ENCODE data around the gene NTF4. TPM values are rescaled to one million over a fixed set of nuclear protein-coding genes. Genes with fewer than 3 reads are reported as not detected.
A peak's percentile ranks its signal among the peaks of the same experiment; 100 is the strongest.

NTF4 gene
- polyA plus RNA-seq, 1 of the 3 experiments (the other 2 are of a cell fraction) = 0.66 TPM

DNA sequence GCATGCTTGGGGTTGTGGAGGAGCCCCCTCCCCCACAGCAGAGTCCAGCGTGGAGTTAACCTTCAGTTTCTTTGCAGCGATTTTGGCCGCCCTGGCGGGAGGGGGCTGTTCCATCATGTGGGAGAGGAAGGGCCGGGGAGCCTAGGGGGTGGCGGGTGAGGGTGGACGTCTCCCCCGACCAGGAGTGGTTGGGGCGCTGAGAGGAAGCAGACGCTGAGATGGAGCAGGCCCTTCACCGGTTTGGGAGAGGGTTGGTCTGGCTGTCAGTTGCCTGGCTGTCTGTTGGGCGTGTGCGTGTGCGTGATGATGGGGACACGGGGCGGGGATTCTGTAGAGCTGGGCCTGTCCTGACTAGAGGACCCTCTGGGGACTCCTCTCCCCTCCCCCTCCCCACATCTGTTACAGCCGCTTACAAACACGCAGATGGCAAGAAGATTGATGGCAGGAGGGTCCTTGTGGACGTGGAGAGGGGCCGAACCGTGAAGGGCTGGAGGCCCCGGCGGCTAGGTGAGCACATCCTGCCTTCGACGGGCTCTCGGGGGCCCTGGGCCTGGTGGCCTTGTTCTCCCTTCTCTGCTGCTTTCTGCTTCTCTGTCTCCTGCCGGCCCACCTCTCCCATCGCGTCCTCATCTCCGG lies 39.7 kb upstream of the NTF4 start:
- Histone ChIP-seq H3K4me2 (no peak overlapping the region), H3K27me3 (ENCODE audit: insufficient read depth) (no peaks in the 10 kb centered on the region), H2AFZ (ENCODE audit: low read depth) (no peak overlapping the region), H4K20me1 (ENCODE audit: insufficient read depth) (peaks cover 55% of the 10 kb centered on the region), H3F3A (replicated peaks; ENCODE audit: insufficient read depth) (peaks cover 56% of the 10 kb centered on the region), H3K4me1 (ENCODE audit: control insufficient read depth in 1 of 2, insufficient read depth in 2 of 2, low read depth in 1 of 2, low read length in 1 of 2) (peaks cover 0 to 3% of the 10 kb centered on the region in 2 experiments; a peak in 1 of 4 replicates), H3K9ac (no peak overlapping the region), H3K9me3 (no peaks in the 10 kb centered on the region), H3K4me3 (ENCODE audit: low read depth in 2 of 2, low read length in 1 of 2) (no peak overlapping the region), H3K9me2 (no peaks in the 10 kb centered on the region), H3K36me3 (replicated peaks in 1 of 2; ENCODE audit: control insufficient read depth in 1 of 2, insufficient read depth in 2 of 2, low read length in 1 of 2) (peaks cover 43 to 81% of the 10 kb centered on the region in 2 experiments), H3K27ac (ENCODE audit: low read depth in 2 of 2, low read length in 1 of 2) (no peak overlapping the region), H3K79me2 (ENCODE audit: insufficient read depth) (peaks cover 37% of the 10 kb centered on the region)
- POLR2A ChIA-PET = no interaction called here
- CTCF ChIA-PET = interaction anchor here (0.9 to 2.9 kb wide), 7 partner anchors 16 to 121 kb away, joined by 3 to 19 read pairs (median 10); partner anchors contain the start of gene PPFIA3
- TF ChIP-seq JUND (IDR thresholded peaks at IDR 0.05) (no peak), POLR2AphosphoS5 (IDR thresholded peaks at IDR 0.05; ENCODE audit: low read depth, low read length) (peak; percentile 36; the same call in 1 of the 2 replicates)
- 90% methylated on average over 30 of the region's 30 CpGs for WGBS (ENCODE audit: low lambda C conversion rate)
- no peak for DNase-seq

DNA sequence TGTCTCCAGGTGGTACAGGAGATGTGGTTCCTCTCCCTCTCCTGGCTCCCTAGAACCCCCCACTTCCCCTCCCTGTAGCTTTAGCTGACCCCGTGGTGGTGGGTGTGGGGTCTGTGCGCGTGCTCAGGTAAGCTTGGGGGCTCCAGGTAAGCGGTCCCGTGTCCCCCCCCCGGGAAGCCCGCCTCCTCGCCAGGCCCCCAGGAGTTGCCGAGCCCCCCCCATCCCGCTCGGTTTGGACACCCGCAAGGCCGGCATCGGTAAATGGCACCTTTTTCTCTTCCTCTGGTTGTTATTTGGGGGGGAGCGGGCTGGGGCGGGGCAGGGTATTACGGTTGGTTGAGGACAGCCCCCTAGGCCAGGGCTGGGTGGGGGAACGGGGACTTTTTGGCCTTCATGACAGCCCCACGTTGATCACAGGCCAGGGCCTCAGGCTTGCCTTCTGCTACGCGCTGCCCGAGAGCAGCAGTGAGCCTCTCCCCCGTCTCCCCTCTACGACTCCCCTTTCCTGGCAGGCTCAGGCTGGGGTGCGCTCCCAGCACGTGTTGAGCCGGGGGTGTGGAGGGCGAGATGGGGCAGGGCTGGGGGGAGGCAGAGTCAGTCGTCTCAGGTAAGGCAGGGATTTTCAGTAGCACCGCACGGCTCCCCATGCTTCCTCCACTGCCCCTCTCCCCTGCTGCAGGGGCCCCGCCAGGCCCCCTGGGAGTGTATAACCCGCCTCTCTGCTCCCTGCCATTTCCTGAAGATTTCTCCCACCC lies 38.9 kb upstream of the NTF4 start:
- peaks cover 53% of the 10 kb centered on the region for H3F3A ChIP-seq (replicated peaks; ENCODE audit: insufficient read depth)
- no peak overlapping the region for H3K4me2 ChIP-seq
- no peak overlapping the region for H3K27ac ChIP-seq (ENCODE audit: low read depth in 2 of 2, low read length in 1 of 2)
- peaks cover 0 to 3% of the 10 kb centered on the region in 2 experiments; a peak in 1 of 4 replicates for H3K4me1 ChIP-seq (ENCODE audit: control insufficient read depth in 1 of 2, insufficient read depth in 2 of 2, low read depth in 1 of 2, low read length in 1 of 2)
- ChIA-PET POLR2A (no interaction called here), CTCF (interaction anchor here (1.2 to 1.3 kb wide), 2 partner anchors 16 to 95 kb away, joined by 4 read pairs; no protein-coding TSS in a partner anchor)
- H2AFZ ChIP-seq (ENCODE audit: low read depth) = no peak overlapping the region
- peaks cover 46% of the 10 kb centered on the region for H3K79me2 ChIP-seq (ENCODE audit: insufficient read depth)
- H3K9me2 ChIP-seq = no peaks in the 10 kb centered on the region
- no peak for TF ChIP-seq EP300 (IDR thresholded peaks at IDR 0.05; ENCODE audit: borderline replicate concordance in 1 of 2, low read depth in 1 of 2, low read length in 1 of 2)
- H4K20me1 ChIP-seq (ENCODE audit: insufficient read depth) = peaks cover 55% of the 10 kb centered on the region
- no peak overlapping the region for H3K9ac ChIP-seq
- 94% methylated on average over 22 of the region's 33 CpGs for WGBS (ENCODE audit: low lambda C conversion rate)
- H3K9me3 ChIP-seq = no peaks in the 10 kb centered on the region
- H3K27me3 ChIP-seq (ENCODE audit: insufficient read depth) = no peaks in the 10 kb centered on the region
- no peak overlapping the region for H3K4me3 ChIP-seq (ENCODE audit: low read depth in 2 of 2, low read length in 1 of 2)
- H3K36me3 ChIP-seq (replicated peaks in 1 of 2; ENCODE audit: control insufficient read depth in 1 of 2, insufficient read depth in 2 of 2, low read length in 1 of 2) = peaks cover 47 to 81% of the 10 kb centered on the region in 2 experiments
- no peak for DNase-seq

DNA sequence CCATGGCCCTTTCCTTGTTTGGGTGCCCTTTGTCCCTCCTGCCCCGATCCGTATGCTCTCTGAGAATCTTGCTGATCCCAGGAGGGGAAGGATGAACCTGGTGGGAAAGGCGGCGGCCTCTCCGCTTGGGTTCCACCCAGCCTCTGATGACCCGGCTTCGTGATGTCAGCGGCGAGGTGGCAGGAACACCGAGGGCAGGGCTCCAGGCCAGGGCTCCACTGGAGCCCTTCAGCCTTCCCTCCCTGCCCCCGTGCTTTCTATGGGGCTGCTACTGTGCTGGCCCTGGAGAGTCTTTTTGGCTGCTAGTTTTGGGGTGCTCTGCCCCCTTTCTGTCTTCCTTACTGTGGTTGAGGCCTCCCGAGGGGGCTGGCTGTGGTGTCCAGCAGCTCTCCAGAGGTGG lies 37.7 kb upstream of the NTF4 start:
- POLR2A ChIA-PET = no interaction called here
- no peak for DNase-seq

More for the DNA sequence above, 37.7 kb upstream of the NTF4 start:
- Histone ChIP-seq H3K36me3 (replicated peaks in 1 of 2; ENCODE audit: control insufficient read depth in 1 of 2, insufficient read depth in 2 of 2, low read length in 1 of 2) (peaks cover 51 to 79% of the 10 kb centered on the region in 2 experiments), H3K4me1 (ENCODE audit: control insufficient read depth in 1 of 2, insufficient read depth in 2 of 2, low read depth in 1 of 2, low read length in 1 of 2) (peaks cover 0 to 3% of the 10 kb centered on the region in 2 experiments; a peak in 1 of 4 replicates), H3K79me2 (ENCODE audit: insufficient read depth) (peaks cover 56% of the 10 kb centered on the region), H4K20me1 (ENCODE audit: insufficient read depth) (peaks cover 64% of the 10 kb centered on the region), H3K4me2 (no peak overlapping the region), H3K9me3 (no peaks in the 10 kb centered on the region), H3K9ac (no peak overlapping the region), H2AFZ (ENCODE audit: low read depth) (no peak overlapping the region), H3F3A (replicated peaks; ENCODE audit: insufficient read depth) (peaks cover 53% of the 10 kb centered on the region), H3K4me3 (ENCODE audit: low read depth in 2 of 2, low read length in 1 of 2) (no peak overlapping the region), H3K27me3 (ENCODE audit: insufficient read depth) (no peaks in the 10 kb centered on the region), H3K9me2 (no peaks in the 10 kb centered on the region), H3K27ac (ENCODE audit: low read depth in 2 of 2, low read length in 1 of 2) (no peak overlapping the region)
- 91% methylated on average over 12 of the region's 12 CpGs for WGBS (ENCODE audit: low lambda C conversion rate)
- TF ChIP-seq, protein P1, sequence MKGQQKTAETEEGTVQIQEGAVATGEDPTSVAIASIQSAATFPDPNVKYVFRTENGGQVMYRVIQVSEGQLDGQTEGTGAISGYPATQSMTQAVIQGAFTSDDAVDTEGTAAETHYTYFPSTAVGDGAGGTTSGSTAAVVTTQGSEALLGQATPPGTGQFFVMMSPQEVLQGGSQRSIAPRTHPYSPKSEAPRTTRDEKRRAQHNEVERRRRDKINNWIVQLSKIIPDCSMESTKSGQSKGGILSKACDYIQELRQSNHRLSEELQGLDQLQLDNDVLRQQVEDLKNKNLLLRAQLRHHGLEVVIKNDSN (IDR thresholded peaks at IDR 0.05; ENCODE audit: borderline replicate concordance, low read depth) = no peak
- TF ChIP-seq, protein P2, sequence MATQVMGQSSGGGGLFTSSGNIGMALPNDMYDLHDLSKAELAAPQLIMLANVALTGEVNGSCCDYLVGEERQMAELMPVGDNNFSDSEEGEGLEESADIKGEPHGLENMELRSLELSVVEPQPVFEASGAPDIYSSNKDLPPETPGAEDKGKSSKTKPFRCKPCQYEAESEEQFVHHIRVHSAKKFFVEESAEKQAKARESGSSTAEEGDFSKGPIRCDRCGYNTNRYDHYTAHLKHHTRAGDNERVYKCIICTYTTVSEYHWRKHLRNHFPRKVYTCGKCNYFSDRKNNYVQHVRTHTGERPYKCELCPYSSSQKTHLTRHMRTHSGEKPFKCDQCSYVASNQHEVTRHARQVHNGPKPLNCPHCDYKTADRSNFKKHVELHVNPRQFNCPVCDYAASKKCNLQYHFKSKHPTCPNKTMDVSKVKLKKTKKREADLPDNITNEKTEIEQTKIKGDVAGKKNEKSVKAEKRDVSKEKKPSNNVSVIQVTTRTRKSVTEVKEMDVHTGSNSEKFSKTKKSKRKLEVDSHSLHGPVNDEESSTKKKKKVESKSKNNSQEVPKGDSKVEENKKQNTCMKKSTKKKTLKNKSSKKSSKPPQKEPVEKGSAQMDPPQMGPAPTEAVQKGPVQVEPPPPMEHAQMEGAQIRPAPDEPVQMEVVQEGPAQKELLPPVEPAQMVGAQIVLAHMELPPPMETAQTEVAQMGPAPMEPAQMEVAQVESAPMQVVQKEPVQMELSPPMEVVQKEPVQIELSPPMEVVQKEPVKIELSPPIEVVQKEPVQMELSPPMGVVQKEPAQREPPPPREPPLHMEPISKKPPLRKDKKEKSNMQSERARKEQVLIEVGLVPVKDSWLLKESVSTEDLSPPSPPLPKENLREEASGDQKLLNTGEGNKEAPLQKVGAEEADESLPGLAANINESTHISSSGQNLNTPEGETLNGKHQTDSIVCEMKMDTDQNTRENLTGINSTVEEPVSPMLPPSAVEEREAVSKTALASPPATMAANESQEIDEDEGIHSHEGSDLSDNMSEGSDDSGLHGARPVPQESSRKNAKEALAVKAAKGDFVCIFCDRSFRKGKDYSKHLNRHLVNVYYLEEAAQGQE (IDR thresholded peaks at IDR 0.05; ENCODE audit: low read depth, low read length) = no peak
- CTCF ChIA-PET = interaction anchor here (1.3 kb wide), 1 partner anchor 15 kb away, joined by 4 read pairs; no protein-coding TSS in a partner anchor

All from SK-N-SH (cell line).